HG02970 (cell line): ENCODE results near the gene CFAP90.
A peak's percentile ranks its signal among the peaks of the same experiment; 100 is the strongest.

Source experiments
- ATAC-seq: cut with Tn5 transposase; IDR thresholded peaks from one replicate; pipeline ENCODE4 v1.9.1; 2021; ENCODE audit warnings: mild to moderate bottlenecking, moderate library complexity, moderate number of reproducible peaks; ENCODE audit not compliant: unreplicated experiment, low FRiP score

The CFAP90 gene

GRCh38 chr5:7827610-7828009 is 23.3 kb downstream of the CFAP90 start:
- ATAC-seq: no peak

GRCh38 chr5:7825630-7826029 is 25.3 kb downstream of the CFAP90 start:
- ATAC-seq: no peak

- no peak for ATAC-seq
These were observed 25.9 kb downstream of the CFAP90 start for GRCh38 chr5:7824995-7825394.

GRCh38 chr5:7823594-7823993 is 27.3 kb downstream of the CFAP90 start:
- no peak for ATAC-seq

- no peak for ATAC-seq
These were observed 28.5 kb downstream of the CFAP90 start for GRCh38 chr5:7822449-7822848.

GRCh38 chr5:7816535-7816901 is 34.4 kb downstream of the CFAP90 start:
- ATAC-seq: peak; percentile 14

GRCh38 chr5:7815892-7816534 is 34.9 kb downstream of the CFAP90 start:
- peak; percentile 85 for ATAC-seq

GRCh38 chr5:7814816-7815215 is 36.1 kb downstream of the CFAP90 start:
- ATAC-seq: no peak

GRCh38 chr5:7813576-7813975 is 37.4 kb downstream of the CFAP90 start:
- ATAC-seq: no peak

- no peak for ATAC-seq
These were observed 37.9 kb downstream of the CFAP90 start for GRCh38 chr5:7813007-7813406.

GRCh38 chr5:7811715-7812114 is 39.2 kb downstream of the CFAP90 start:
- no peak for ATAC-seq

GRCh38 chr5:7808998-7809397 is 41.9 kb downstream of the CFAP90 start:
- no peak for ATAC-seq

GRCh38 chr5:7805379-7805778 is 45.6 kb downstream of the CFAP90 start:
- no peak for ATAC-seq

GRCh38 chr5:7803937-7804336 is 47.0 kb downstream of the CFAP90 start:
- no peak for ATAC-seq

GRCh38 chr5:7802855-7803254 is 48.1 kb downstream of the CFAP90 start:
- no peak for ATAC-seq

GRCh38 chr5:7801891-7802614 is 48.9 kb downstream of the CFAP90 start:
- ATAC-seq: no peak

GRCh38 chr5:7795306-7795705 is 55.6 kb downstream of the CFAP90 start:
- no peak for ATAC-seq

GRCh38 chr5:7794823-7795222 is 56.1 kb downstream of the CFAP90 start:
- ATAC-seq: no peak

- ATAC-seq: peak; percentile 68
These were observed 56.6 kb downstream of the CFAP90 start for GRCh38 chr5:7794311-7794710.

- peak; percentile 8 for ATAC-seq
These were observed 57.0 kb downstream of the CFAP90 start for GRCh38 chr5:7793895-7794294.

- no peak for ATAC-seq
These were observed 61.4 kb downstream of the CFAP90 start for GRCh38 chr5:7789567-7789966.

- ATAC-seq: no peak
These were observed 63.2 kb downstream of the CFAP90 start for GRCh38 chr5:7787770-7788169.
